Stimulated activated CD8-positive, alpha-beta memory T cell treated with anti-CD3 and anti-CD28 coated beads, Interleukin-15, amount 100 ng/mL, for 24 hours (primary cell): Measurements from ENCODE around the gene OTOR.

Experiments used
- DNase-seq: peaks from one replicate; pipeline ENCODE4 v3.0.0-alpha.2; 2020; ENCODE audit warnings: low read depth

Gene OTOR, protein sequence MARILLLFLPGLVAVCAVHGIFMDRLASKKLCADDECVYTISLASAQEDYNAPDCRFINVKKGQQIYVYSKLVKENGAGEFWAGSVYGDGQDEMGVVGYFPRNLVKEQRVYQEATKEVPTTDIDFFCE

DNA sequence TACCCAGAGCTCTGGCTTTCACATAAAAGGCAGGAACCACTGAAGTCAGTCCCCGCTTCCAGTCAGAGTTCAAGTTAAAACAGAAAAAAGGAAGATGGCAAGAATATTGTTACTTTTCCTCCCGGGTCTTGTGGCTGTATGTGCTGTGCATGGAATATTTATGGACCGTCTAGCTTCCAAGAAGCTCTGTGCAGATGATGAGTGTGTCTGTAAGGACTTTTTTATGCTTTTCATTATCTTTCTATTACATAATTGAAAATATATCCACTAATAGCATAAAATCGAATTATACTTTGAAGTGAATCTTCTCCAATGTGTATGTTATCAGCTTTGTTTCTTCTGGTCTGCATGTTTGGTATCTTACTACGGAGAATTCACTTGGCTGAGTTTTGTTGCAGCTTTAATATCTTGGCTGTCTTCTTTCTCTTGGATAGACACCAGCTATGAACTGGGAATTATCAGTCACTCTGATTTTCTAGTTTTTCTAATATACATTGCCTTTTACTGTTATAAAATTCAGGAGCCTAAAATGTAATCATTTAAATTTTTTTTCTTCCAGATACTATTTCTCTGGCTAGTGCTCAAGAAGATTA is at the start of gene OTOR:
OTOR (plus strand) TSS at position 51 of the 593 bp plus-strand sequence; CDS start at position 95, 44 bp downstream.
- DNase-seq = no peak

DNA sequence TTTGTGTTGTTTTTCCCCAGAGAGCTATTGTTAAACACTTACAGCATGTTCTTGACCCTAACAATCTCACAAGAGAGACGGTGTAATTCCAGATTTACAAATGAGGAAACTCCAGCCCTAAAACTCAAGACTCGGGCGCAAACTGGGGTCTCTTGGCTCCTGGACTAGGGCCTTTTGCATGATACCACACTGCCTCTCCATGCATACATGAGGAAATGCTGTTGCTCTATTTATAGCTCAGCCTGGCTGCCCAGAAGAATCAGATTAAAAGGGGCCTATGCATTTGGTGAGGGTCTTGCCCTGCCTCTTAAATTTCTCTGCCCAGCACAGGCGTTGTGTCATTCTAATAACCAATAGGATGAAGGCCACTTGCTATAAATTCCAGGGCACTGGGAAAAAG is 48.9 kb upstream of the OTOR start:
- DNase-seq = no peak

DNA sequence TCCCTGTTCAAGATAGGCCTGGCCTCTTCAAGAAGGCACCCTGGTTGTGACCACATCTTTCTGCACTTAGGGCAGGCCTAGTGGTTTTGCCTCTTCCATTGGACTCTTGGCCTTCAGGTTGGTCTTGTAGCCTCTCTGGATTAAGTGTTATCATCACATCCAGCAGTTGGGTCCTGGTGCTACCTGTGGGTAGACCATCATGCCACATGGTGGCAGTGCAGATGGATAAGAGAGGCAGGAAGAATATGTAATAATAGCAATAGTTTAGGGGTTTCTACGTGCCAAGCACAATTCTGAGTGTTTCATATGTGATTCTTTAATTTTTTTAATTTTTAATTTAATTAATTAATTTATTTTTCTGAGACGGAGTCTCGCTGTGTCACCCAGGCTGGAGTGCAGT is 46.9 kb upstream of the OTOR start:
- no peak for DNase-seq

DNA sequence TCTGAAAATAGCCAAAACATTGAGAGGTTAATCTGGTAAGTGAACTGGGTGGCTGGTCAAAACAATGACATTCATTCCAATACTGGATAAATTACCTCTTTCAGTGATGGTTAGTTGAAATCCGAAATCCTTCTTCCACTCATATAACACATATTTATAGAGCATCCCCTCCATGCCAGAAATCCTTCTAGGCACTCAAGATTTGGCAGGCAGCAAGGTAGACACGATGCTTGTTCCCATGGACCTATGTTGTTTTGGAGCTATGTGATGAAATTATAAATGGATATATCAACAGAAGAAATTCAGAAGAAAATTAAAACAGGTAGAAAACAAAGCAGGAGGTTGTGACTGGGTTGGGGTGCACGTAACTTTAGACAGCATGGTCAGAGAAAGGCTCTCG is 44.6 kb upstream of the OTOR start:
- no peak for DNase-seq

DNA sequence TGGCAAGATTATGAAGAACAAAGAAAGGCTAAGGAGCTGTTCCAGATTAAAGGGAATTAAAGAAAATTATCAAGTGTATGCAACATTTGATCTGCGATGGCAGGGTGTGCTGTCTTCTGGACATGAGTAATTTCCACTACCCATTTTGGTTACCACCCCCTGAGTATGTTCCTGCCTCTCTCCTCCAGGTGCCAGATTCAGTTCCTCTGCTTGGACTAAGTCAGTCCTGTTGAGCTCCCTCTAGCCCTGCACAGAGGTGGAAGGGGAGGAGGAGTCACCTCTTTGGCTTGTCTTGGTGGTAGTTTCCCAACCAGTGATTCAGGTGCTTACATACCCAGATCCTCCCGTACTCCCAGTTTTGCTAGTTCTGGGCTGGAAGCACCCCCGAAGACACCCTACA is 40.5 kb upstream of the OTOR start:
- no peak for DNase-seq

DNA sequence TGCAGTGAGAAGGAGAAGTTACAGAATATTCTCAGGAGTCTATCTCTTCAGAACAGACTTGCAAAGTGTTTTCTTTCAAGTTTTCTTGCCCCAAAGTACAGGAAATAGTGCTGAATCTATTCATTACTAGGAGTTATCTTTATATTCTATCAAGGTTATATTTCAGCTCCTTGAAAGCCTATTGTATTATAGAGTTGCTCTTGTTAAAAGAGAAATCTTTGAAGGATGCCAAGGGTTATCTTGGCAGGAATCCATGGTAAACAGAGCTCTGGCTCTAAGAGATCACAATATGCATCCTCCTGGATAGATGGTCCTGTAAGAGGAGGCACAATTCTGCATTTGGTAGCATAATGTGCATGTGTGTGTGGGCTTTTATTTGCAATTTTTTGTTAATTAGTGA is 39.6 kb upstream of the OTOR start:
- no peak for DNase-seq

DNA sequence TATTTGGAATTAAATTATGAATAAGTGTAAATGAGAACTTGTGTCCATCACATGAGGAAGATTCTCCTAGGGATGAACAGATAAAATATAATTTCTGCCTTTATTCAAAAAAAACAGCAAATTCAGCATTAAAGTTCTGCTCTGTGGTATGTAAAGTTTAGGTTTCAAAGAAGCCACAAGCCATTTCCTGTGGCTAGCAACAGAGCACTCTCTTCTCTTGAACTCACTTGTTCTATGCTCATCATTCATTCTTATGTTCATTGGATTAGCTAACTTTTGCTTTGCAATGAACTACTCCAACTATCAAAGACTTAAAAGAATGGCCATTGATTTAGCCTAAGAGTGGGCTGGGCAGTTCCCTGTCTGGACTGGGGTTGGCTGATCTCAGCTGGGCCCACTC is 39.1 kb upstream of the OTOR start:
- DNase-seq = no peak

DNA sequence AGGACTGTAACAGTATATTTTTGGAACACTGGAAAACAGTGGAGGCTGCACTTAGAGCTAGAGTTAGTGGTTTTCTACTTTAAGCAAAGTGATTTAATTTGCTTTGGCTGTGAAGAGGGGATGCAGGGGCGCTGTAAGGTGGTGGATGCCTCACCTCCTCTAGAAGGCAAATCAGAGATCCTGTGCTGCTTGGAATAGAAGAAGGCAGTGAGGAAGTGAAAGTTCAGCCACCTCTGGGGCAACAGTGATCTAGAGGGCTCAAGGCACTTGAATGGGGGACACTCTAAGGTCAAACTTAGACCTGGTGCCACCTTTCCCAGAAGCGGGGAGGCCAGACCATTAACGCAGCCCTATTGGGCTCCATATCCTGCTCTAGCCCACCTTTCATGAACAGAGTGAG is 37.4 kb upstream of the OTOR start:
- no peak for DNase-seq

DNA sequence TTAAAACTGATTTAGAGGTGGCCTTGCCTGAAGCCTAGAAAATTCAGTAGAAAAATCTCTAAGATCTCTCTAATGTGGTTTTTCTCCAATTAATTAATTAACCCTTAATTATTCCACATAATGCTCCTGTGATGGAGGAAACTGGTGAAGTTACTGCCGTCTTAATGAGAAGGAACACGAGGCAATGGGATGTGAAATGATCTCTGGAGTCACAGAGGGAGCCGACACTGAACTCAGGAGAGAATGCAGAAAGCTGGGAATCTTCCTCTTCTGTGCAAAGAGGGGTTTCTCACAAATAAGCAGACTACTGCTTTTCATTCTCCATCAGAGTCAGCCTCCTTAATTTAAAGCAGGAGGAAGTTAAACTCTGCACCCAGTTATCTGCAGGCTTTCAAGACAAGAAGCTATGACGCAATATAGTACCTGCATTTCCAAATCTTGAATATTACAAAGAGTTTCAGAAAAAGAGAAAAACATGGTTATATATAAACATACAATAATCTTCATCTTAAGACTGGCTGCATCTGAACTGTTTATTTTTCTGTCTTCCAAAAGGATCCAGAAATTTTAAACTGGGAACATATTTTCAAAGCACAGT is 36.4 kb upstream of the OTOR start:
- no peak for DNase-seq

DNA sequence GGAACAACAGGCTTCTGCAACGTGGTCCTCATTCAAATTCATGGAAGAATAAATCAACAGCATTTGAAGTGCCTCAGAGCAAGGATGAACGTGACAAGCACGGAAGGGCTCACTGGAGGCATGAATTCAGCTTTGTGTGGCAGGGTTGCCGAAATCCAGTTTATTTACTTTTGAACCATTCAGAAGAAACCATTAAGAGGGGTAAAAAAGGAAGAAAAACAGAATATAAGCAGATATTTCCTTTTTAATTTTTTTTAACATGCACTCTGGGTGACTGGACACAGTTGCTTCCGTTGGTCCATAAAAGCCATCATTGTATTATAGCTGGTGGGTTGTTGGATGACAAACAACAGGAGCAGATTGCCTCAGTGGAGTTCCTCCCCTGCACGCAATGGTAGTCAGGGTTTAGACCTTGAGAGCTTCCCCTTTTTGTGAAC is 35.6 kb upstream of the OTOR start:
- DNase-seq = no peak

DNA sequence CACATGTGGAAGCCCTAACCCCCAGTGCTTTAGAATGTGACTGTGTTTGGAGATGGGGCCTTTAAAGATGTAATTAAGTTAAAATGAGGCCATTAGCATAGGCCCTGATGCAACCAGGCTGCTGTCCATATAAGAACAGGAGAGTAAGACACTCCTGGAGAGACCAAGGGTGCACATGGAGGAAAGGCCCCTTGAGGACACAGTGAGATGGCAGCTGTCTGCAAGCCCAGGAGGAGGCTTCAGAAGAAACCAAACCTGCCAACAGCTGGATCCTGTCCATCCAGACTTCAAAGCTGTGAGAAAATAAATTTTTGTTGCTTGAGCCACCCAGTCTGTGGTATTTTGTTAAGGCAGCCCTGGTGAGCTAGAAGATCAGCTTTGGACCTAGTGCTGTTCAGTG is 35.1 kb upstream of the OTOR start:
- DNase-seq = no peak

DNA sequence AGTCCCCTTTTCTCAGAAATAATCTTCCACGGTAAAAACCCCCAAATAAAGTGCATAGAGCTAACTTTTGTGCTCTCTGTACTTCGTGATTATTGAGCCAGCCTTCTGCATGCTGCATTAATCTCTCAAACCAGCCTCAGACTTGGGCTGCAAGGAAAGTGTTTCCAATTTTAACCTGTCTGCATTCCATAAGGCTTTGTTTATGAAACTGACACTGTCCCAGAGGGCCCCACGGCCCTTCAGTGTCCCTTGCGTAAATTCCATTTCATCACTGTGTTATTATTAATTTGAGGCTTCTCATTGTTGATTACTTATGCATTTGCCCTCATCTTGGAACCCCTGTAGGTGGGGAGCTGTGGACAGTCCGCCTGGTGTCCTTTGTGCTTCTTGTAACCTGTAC is 33.9 kb upstream of the OTOR start:
- DNase-seq = no peak

DNA sequence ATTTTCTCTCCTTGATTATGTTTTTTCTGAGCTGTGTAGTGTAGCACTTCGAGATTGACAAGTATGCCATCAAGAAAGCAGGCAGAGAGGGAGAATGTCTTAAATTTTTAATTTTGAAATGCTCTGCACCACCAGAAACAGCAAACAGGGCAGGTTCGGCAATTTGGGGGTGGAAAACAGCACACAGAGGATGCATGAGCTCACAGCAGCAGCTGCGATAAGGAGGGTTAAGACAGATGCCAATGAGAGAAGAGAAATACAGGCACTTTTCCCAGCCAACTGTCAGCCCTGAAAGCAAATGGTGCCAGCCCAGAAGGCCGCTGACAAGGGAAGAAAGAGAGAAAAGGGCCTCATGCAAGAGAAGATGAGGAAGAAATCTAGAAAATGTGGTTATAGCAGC is 33.4 kb upstream of the OTOR start:
- DNase-seq = no peak

DNA sequence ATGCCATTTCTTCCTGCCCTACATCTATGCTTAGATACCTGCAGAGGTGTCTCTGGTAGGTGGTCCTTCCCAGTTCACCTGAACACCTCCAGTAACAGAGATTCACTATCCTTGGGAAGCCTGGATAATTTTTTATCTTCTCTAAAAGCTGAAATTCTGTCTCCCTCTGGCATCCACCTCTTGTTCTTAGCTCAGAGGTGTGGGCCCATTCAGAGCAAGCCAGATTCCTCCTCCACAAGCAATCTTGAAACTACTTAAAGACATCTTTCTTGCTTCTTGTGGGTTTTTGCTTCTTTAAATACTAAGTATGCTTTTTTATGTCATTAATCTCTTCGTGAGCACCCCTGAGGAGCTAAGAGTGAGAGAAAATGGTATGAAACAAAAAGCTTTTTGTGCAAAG is 28.7 kb upstream of the OTOR start:
- no peak for DNase-seq

DNA sequence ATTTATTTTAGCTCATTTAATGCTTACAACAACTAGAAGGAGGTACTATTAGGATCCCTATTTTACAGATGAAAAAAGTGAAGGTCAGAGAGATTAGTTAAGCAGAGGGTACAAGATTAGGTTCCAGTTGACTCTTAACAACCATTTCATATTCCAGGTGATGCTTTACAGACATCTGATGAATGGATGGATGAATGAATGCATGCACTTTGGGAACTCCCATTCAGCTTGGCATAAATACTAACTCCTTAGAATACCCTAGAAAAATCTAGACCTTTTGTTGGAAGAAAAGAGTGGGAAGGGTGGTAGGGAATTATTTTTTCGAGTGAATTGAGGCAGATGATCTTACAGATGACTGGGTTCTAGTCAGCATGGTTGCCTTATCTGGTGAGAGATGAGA is 19.1 kb upstream of the OTOR start:
- DNase-seq = no peak

DNA sequence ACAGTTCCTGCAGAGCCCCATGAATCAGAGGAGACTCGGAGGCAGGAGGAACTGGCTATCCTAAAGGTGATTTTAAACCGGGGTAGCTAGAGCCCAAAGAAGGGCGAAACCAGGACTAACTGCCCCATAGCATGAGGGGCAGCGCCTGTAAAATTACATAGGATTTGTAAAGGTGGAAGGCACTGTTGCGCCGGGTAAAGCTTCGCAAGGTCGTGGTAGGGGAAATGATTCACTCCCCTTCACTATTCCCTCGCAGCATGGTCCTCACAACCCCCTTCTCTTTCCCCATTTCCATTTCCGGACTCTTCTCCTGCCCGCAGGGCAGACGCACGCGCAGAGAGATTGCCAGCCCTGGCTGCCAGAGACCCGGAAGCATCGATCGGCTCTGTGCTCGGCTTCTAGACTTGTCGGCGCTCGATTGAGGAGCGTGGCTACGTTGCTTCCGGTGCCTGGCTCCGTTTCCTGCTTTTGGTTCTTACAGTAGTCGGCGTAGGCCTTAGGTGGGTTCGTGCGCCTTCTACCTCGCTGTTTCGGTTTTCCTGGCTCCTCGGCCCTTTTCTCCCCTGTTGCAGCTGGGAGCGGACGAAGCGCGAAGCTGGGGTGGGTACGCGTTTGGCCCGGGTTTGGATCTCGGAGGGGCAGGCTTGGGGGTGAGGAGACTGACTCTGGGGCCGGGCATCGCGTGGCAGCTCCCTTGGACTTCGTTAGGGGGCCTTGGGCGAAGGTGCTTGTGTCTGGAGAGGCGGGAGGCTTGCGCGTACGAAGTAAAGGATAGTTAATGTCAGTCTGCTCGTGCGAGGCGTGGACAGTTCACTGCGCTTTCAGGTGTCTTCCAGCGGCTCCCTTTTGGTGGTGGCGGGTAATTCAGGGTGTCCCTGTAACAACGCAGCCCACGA is 18.3 kb upstream of the OTOR start, which contains the start of gene SNRPB2:
SNRPB2 (plus strand) TSS at position 462 of the 896 bp plus-strand sequence. CDS start 1,677 bp downstream, outside the sequence.
- DNase-seq = peak; percentile 72

DNA sequence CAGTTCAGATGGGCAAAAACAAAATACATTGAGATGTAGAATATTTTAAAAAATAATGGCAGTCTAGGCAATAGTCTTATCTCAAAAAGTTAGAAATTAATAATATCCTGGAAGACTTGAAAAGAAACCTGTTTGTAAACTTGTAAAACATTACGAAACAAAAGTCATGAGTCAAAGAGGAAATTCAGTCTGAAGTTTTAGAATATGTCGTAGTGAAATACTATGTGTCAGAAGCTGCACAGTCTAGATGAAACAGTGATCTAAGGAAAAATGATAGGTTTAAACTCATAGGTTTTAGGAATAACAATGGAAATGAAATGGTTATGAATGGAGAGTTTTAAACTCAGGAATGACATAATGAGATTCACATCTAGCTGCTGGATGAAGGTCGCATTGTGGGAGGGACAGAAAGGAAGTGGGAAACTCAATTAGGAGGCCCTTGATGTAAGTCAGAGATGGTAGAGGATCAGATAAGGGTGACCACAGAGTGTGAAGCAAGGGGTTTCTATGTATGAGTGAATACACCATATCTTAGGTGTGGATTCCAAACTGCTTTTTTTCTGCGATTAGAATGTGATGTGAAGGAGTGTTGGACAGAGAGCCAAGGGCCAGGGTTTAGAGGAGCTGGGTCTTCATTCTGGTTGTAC is 15.5 kb upstream of the OTOR start:
- DNase-seq = no peak

DNA sequence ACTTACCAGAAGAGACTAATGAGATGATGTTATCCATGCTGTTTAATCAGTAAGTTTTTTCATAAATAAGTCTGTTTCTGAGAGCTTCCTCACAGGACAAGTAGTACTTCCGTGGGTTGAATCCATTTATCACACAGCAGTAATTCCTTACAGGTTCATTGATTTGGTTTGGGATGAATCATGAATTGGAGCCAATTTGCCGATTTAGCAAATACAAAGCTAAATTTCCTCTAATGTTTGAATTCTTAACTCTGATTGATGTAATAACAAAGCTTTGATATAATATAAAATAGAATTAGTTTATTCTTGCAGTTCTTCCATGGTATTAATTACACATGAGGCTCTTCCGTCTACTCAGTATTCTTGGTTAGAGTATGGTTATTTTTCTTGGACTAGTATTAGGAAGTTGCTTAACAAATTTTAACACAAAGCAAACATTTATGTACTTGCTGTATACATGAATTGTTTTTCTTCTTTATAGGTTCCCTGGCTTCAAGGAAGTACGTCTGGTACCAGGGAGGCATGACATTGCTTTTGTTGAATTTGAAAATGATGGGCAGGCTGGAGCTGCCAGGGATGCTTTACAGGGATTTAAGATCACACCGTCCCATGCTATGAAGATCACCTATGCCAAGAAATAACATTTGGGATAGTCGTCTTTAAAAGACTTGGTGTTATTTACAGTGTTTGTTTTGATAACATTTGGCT is 7.6 kb upstream of the OTOR start:
- no peak for DNase-seq

DNA sequence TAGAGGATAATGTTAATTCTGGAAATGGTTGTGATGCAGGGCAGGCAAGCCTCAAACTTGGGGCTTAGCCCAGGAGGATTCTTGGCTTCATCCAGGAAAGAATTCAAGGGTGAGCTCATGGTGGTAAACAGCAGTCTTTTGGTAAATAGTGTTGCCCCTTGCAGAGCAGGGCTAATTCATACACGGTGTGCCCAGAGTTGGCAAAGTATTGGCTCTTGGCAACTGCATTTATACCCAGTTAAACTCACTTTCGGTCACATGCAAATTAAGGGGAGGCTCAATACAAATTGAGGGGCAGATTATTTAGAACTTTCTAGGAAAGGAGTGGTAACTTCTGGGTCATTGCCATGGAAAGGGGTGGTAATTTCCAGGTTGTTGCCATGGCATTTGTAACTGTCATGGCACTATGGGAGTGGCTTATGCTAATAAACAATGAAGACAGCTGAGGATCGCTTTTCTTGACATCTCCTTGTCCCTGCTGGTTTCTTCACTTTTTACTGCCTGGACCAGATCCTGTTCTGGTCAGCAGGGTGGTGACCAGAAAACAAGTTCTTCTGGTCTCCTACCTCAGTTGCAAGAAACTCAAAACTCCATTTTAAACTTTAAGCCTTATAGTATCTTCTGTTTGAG is 3.9 kb upstream of the OTOR start:
- no peak for DNase-seq

DNA sequence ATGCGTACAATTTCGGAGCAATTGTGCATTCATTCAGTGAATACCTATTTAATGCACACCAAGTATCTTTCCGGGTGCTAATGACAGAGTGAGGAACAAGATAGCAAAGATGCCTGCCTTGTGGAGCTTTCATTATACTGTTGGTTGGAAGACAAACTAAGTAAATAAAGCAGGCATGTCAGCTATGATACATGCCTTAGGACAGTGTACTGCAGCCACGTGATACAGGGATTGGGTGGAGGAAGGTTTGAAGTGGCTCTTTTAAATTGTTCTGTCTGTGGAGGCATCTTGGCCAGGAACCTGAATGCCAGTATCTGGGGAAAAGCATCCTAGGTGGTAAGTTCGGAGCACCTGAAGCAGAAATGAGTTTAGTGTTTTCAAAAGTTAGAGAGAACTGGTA is 3.0 kb upstream of the OTOR start:
- DNase-seq = no peak

DNA sequence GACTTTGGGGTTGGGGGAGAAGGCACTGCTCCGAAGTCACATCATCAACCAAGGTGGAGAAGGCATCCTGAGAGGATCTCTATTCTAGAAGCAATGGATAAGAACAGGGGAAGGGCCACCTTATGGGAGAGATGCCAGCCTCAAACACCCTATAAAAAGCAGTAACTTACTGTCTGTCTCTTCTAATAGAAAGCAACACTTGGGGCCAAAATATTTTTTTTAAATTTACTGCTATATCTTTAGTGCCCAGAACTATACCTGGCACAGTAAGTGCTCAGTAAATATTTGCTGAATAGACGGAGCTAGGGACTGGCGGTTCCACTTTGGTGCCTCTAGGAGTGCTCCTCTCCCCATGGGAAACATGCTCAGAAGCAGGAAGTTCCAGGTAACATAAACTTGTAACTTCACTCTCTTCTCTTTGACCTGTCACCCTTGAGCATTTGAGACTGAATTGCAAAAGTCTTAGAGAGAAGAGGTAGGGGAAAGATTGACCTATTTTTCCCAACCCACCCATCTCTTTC is 807 bp upstream of the OTOR start:
- DNase-seq = no peak
